ENCODE measurements around the gene PARP11.

PARP11 gene

DNA sequence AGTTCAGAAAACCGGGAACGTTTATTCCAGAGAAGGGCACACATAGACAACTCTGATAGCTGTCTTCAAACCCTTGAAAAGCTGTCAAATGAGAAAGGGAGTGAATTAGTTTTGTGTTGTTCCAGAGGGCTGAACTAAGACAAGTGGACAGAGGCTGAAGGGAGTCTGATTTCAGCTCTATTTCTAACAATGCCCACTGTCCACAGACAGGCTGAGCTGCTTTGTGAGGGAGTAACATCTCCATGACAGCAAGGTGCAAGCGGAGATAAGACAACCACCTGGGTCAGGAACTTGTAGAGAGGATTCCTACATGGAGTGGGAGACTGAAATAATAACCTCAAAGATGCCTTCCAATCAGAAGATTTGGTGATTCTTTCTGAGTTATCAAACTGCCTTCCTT is 25.6 kb upstream of the PARP11 start:
- Histone ChIP-seq H3K4me3 (ENCODE audit: low read length) (no peak overlapping the region), H3K27me3 (ENCODE audit: control insufficient read depth, insufficient read depth, low read length) (no peaks in the 10 kb centered on the region), H3K27ac (ENCODE audit: low read depth, low read length) (no peak overlapping the region)

GRCh38 chr12:3897371-3897971 is 24.3 kb upstream of the PARP11 start:
- Histone ChIP-seq H3K36me3 (ENCODE audit: control insufficient read depth, insufficient read depth, low read length) (no peaks in the 10 kb centered on the region), H3K9ac (ENCODE audit: low read length) (no peak overlapping the region), H3K27ac (ENCODE audit: low read depth, low read length) (no peak overlapping the region), H3K4me3 (ENCODE audit: low read length) (no peak overlapping the region), H3K4me1 (ENCODE audit: control insufficient read depth, insufficient read depth, low read length) (no peaks in the 10 kb centered on the region), H3K27me3 (ENCODE audit: control insufficient read depth, insufficient read depth, low read length) (no peaks in the 10 kb centered on the region)

More for the DNA sequence above, 25.6 kb upstream of the PARP11 start:
- no peak overlapping the region for H3K9ac ChIP-seq (ENCODE audit: low read length)
- H3K4me1 ChIP-seq (ENCODE audit: control insufficient read depth, insufficient read depth, low read length): no peaks in the 10 kb centered on the region
- no peaks in the 10 kb centered on the region for H3K36me3 ChIP-seq (ENCODE audit: control insufficient read depth, insufficient read depth, low read length)

GRCh38 chr12:3896801-3897351 is 23.7 kb upstream of the PARP11 start:
- no peaks in the 10 kb centered on the region for H3K36me3 ChIP-seq (ENCODE audit: control insufficient read depth, insufficient read depth, low read length)
- H3K27me3 ChIP-seq (ENCODE audit: control insufficient read depth, insufficient read depth, low read length): no peaks in the 10 kb centered on the region
- H3K9ac ChIP-seq (ENCODE audit: low read length): no peak overlapping the region
- H3K4me3 ChIP-seq (ENCODE audit: low read length): no peak overlapping the region
- H3K27ac ChIP-seq (ENCODE audit: low read depth, low read length): no peak overlapping the region
- no peaks in the 10 kb centered on the region for H3K4me1 ChIP-seq (ENCODE audit: control insufficient read depth, insufficient read depth, low read length)

- Histone ChIP-seq H3K9ac (ENCODE audit: low read length) (no peak overlapping the region), H3K27ac (ENCODE audit: low read depth, low read length) (no peak overlapping the region), H3K4me3 (ENCODE audit: low read length) (no peak overlapping the region), H3K4me1 (ENCODE audit: control insufficient read depth, insufficient read depth, low read length) (no peaks in the 10 kb centered on the region), H3K27me3 (ENCODE audit: control insufficient read depth, insufficient read depth, low read length) (no peaks in the 10 kb centered on the region), H3K36me3 (ENCODE audit: control insufficient read depth, insufficient read depth, low read length) (no peaks in the 10 kb centered on the region)
Measured at GRCh38 chr12:3896356-3896755, 23.2 kb upstream of the PARP11 start.

- H3K9ac ChIP-seq (ENCODE audit: low read length): no peak overlapping the region
- no peaks in the 10 kb centered on the region for H3K36me3 ChIP-seq (ENCODE audit: control insufficient read depth, insufficient read depth, low read length)
- H3K4me3 ChIP-seq (ENCODE audit: low read length): no peak overlapping the region
- no peaks in the 10 kb centered on the region for H3K27me3 ChIP-seq (ENCODE audit: control insufficient read depth, insufficient read depth, low read length)
- H3K27ac ChIP-seq (ENCODE audit: low read depth, low read length): no peak overlapping the region
- H3K4me1 ChIP-seq (ENCODE audit: control insufficient read depth, insufficient read depth, low read length): no peaks in the 10 kb centered on the region
Measured at GRCh38 chr12:3892631-3893030, 19.4 kb upstream of the PARP11 start.

DNA sequence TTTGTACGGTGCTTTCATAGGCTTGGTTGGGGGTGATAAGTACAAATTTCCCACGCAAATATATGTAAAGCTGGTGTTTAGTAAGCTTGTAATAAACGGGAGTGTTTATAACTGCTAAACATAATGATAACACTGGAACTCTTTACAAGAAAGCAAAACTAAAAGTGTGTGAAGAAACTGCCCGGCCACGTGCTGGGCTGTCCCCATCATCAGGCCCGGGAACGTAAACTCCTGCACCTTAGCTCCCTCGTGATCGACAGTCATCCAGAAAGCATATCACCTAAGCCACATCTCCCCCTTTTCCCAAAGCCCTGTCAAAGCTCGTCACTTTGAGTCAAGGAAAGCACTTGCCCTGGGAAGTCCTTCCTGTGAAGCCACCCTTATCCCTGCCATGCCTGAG is 18.0 kb upstream of the PARP11 start:
- Histone ChIP-seq H3K4me1 (ENCODE audit: control insufficient read depth, insufficient read depth, low read length) (no peaks in the 10 kb centered on the region), H3K36me3 (ENCODE audit: control insufficient read depth, insufficient read depth, low read length) (no peaks in the 10 kb centered on the region), H3K27ac (ENCODE audit: low read depth, low read length) (no peak overlapping the region), H3K9ac (ENCODE audit: low read length) (no peak overlapping the region), H3K4me3 (ENCODE audit: low read length) (no peak overlapping the region), H3K27me3 (ENCODE audit: control insufficient read depth, insufficient read depth, low read length) (no peaks in the 10 kb centered on the region)

GRCh38 chr12:3888659-3889058 is 15.5 kb upstream of the PARP11 start:
- H3K36me3 ChIP-seq (ENCODE audit: control insufficient read depth, insufficient read depth, low read length): no peaks in the 10 kb centered on the region
- no peak overlapping the region for H3K27ac ChIP-seq (ENCODE audit: low read depth, low read length)
- no peaks in the 10 kb centered on the region for H3K27me3 ChIP-seq (ENCODE audit: control insufficient read depth, insufficient read depth, low read length)
- H3K4me1 ChIP-seq (ENCODE audit: control insufficient read depth, insufficient read depth, low read length): no peaks in the 10 kb centered on the region
- no peak overlapping the region for H3K4me3 ChIP-seq (ENCODE audit: low read length)
- no peak overlapping the region for H3K9ac ChIP-seq (ENCODE audit: low read length)

DNA sequence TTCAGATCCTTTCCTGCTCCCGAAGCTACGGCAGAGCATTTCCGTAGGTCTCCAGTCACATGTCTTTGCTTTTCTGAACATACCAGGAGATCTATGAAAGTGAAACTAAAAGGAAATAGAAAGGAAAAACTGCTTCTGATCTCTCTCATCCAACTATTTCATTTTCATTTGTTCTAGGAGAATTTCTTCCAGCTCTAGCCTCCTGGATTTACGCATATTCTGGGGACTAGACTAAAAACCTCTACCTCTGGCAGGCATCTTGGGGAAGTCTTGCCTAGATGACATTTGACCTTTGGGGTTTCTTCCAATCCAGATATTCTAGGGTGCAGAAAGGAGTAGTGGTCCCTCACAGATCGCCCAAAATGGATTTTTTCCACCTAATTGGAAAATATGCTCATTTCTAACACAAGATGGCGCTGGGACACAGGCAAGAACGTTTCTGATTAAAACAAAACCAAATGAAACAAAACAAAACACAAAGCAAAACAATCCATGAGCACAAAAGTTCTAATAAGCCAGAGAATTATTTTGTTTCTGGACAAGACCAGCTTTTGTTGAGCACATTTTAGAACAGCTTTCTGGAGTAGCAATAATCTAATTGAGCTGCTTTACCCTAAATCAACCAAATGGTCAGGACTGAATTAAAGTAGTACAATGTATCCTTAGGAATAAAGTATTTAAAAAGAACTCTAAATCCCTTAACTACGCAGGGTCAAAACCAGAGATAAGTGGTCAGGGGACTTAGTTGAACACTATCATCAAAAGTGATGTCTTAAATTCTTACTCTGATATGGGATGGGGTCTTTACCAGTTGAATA is 12.3 kb upstream of the PARP11 start:
- no peaks in the 10 kb centered on the region for H3K27me3 ChIP-seq (ENCODE audit: control insufficient read depth, insufficient read depth, low read length)
- H3K4me3 ChIP-seq (ENCODE audit: low read length): peak overlapping the region; percentile 31
- no peaks in the 10 kb centered on the region for H3K4me1 ChIP-seq (ENCODE audit: control insufficient read depth, insufficient read depth, low read length)
- H3K27ac ChIP-seq (ENCODE audit: low read depth, low read length): peak overlapping the region; percentile 4
- no peaks in the 10 kb centered on the region for H3K36me3 ChIP-seq (ENCODE audit: control insufficient read depth, insufficient read depth, low read length)
- H3K9ac ChIP-seq (ENCODE audit: low read length): no peak overlapping the region

- H3K4me3 ChIP-seq (ENCODE audit: low read length): no peak overlapping the region
- H3K9ac ChIP-seq (ENCODE audit: low read length): no peak overlapping the region
- no peaks in the 10 kb centered on the region for H3K4me1 ChIP-seq (ENCODE audit: control insufficient read depth, insufficient read depth, low read length)
Measured at GRCh38 chr12:3884671-3885070, 11.5 kb upstream of the PARP11 start.

GRCh38 chr12:3882896-3883564 is 9.8 kb upstream of the PARP11 start:
- Histone ChIP-seq H3K4me1 (ENCODE audit: control insufficient read depth, insufficient read depth, low read length) (no peaks in the 10 kb centered on the region), H3K27me3 (ENCODE audit: control insufficient read depth, insufficient read depth, low read length) (no peaks in the 10 kb centered on the region), H3K9ac (ENCODE audit: low read length) (no peak overlapping the region), H3K27ac (ENCODE audit: low read depth, low read length) (no peak overlapping the region), H3K36me3 (ENCODE audit: control insufficient read depth, insufficient read depth, low read length) (no peaks in the 10 kb centered on the region), H3K4me3 (ENCODE audit: low read length) (no peak overlapping the region)

More at GRCh38 chr12:3884671-3885070, 11.5 kb upstream of the PARP11 start:
- no peaks in the 10 kb centered on the region for H3K36me3 ChIP-seq (ENCODE audit: control insufficient read depth, insufficient read depth, low read length)
- H3K27me3 ChIP-seq (ENCODE audit: control insufficient read depth, insufficient read depth, low read length): no peaks in the 10 kb centered on the region
- H3K27ac ChIP-seq (ENCODE audit: low read depth, low read length): peak overlapping the region; percentile 4

DNA sequence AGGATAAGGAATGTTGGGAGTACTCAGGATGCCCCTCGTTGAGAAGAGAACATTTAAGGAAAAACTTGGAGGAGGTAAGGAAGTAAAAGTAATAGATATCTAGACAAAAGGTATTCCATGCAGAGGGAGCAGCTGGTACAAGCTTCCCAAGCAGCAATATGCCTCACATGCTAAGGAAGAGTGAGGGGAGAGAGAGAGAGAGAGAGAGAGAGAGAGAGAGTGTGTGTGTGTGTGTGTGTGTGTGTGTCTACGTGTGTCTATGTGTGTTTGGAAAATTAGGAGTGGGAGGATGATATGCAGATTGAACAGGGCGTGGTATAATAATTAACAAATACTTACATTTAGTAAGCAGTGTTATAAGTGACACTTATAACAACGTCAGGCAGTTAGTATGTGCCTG is 9.2 kb upstream of the PARP11 start:
- Histone ChIP-seq H3K4me3 (ENCODE audit: low read length) (no peak overlapping the region), H3K27me3 (ENCODE audit: control insufficient read depth, insufficient read depth, low read length) (no peaks in the 10 kb centered on the region), H3K36me3 (ENCODE audit: control insufficient read depth, insufficient read depth, low read length) (no peaks in the 10 kb centered on the region), H3K27ac (ENCODE audit: low read depth, low read length) (no peak overlapping the region), H3K4me1 (ENCODE audit: control insufficient read depth, insufficient read depth, low read length) (no peaks in the 10 kb centered on the region), H3K9ac (ENCODE audit: low read length) (no peak overlapping the region)

DNA sequence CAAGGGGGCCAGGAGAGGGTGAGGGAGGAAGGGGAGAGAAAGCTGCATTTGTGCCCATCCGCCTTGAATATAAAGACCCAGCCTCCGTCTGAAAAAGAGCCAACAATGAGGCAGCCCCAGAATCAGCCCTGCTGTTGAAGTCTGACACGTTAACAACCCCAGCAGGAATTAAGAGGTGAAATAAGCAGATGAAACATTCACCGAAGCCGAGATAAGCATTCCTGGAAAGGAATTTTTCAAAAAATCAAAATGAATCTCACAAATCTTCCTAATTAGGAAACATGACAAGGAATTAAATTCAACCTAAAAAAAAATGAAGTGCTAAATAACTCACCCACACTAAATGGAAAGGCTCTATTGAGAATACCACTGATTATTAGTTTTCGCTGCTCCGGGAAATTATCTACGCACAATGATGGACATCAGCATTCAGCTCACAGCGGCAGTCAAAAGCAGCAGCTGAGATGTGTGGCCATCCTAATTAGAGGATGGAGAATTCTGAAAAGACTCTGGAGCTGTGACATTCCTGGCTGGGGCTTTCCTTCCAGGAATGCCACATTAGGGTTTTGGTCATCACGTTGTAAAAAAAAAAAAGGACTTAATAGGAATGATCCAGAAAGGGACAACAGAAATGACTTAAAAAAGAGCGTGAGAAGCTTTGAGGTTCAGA is 8.2 kb upstream of the PARP11 start:
- H3K27ac ChIP-seq (ENCODE audit: low read depth, low read length): no peak overlapping the region
- H3K4me3 ChIP-seq (ENCODE audit: low read length): no peak overlapping the region
- no peaks in the 10 kb centered on the region for H3K27me3 ChIP-seq (ENCODE audit: control insufficient read depth, insufficient read depth, low read length)
- H3K9ac ChIP-seq (ENCODE audit: low read length): no peak overlapping the region
- H3K36me3 ChIP-seq (ENCODE audit: control insufficient read depth, insufficient read depth, low read length): no peaks in the 10 kb centered on the region
- no peaks in the 10 kb centered on the region for H3K4me1 ChIP-seq (ENCODE audit: control insufficient read depth, insufficient read depth, low read length)
